HG03159 (cell line): ENCODE results near the gene EXOC4.

Experiments used
- ATAC-seq: cut with Tn5 transposase; IDR thresholded peaks from one replicate; pipeline ENCODE4 v1.9.1; 2021; ENCODE audit warnings: mild to moderate bottlenecking, moderate library complexity; ENCODE audit not compliant: unreplicated experiment

Gene EXOC4

GRCh38 chr7:134084488-134085144 lies 831.7 kb downstream of the EXOC4 start:
- ATAC-seq = peak; percentile 73

- ATAC-seq = no peak
Observed at GRCh38 chr7:134085311-134085710, 832.4 kb downstream of the EXOC4 start.

- no peak for ATAC-seq
Observed at GRCh38 chr7:134086998-134087735, 834.3 kb downstream of the EXOC4 start.

GRCh38 chr7:134088199-134088598 lies 835.3 kb downstream of the EXOC4 start:
- ATAC-seq = no peak

- ATAC-seq = no peak
Observed at GRCh38 chr7:134089446-134089845, 836.6 kb downstream of the EXOC4 start.

- no peak for ATAC-seq
Observed at GRCh38 chr7:134098072-134098471, 845.2 kb downstream of the EXOC4 start.

- ATAC-seq = no peak
Observed at GRCh38 chr7:134101716-134102115, 848.8 kb downstream of the EXOC4 start.

- no peak for ATAC-seq
Observed at GRCh38 chr7:134104166-134104565, 851.3 kb downstream of the EXOC4 start.

- ATAC-seq = no peak
Observed at GRCh38 chr7:134105841-134106240, 853.0 kb downstream of the EXOC4 start.

GRCh38 chr7:134108802-134109201 lies 855.9 kb downstream of the EXOC4 start:
- ATAC-seq = no peak

- ATAC-seq = no peak
Observed at GRCh38 chr7:134113655-134114054, 860.8 kb downstream of the EXOC4 start.

GRCh38 chr7:134114992-134115391 lies 862.1 kb downstream of the EXOC4 start:
- no peak for ATAC-seq
